Effector memory CD4-positive, alpha-beta T cell (primary cell): ENCODE measurements around the gene ZNF212.
"Not testable (repeated sequence)": the region's sequence is repeated elsewhere in the genome, so short reads cannot be mapped to it uniquely, and the experiment has no call there.

Experiments
- DNase-seq, 3 donors: peaks; one replicate each; pipeline ENCODE4 v3.0.0-alpha.2; 2020
- H3K27ac ChIP-seq: 2 replicates; pipeline ENCODE4 v1.7.0; 2013; ENCODE audit warnings: mild to moderate bottlenecking, low read length, moderate library complexity; ENCODE audit not compliant: insufficient read depth, poor library complexity, severe bottlenecking
- H3K27me3 ChIP-seq: replicated peaks from 2 replicates; pipeline ENCODE4 v1.7.0; 2013; ENCODE audit warnings: mild to moderate bottlenecking, low read length; ENCODE audit not compliant: insufficient read depth, control insufficient read depth, poor library complexity, severe bottlenecking
- H3K36me3 ChIP-seq: 2 replicates; pipeline ENCODE4 v1.7.0; 2013; ENCODE audit warnings: mild to moderate bottlenecking, low read length, moderate library complexity; ENCODE audit not compliant: control insufficient read depth, insufficient read depth
- H3K4me1 ChIP-seq: 2 replicates; pipeline ENCODE4 v1.7.0; 2013; ENCODE audit warnings: low read length, mild to moderate bottlenecking; ENCODE audit not compliant: control insufficient read depth, insufficient read depth, poor library complexity, severe bottlenecking
- H3K4me3 ChIP-seq: 2 replicates; pipeline ENCODE4 v1.7.0; 2013; ENCODE audit warnings: low read length, low read depth, mild to moderate bottlenecking; ENCODE audit not compliant: insufficient read depth, poor library complexity, severe bottlenecking
- H3K9me3 ChIP-seq: 2 replicates; pipeline ENCODE4 v1.7.0; 2013; ENCODE audit warnings: mild to moderate bottlenecking, low read length, moderate library complexity; ENCODE audit not compliant: control insufficient read depth

The ZNF212 gene

GRCh38 chr7:149232362-149232761 lies 7.1 kb upstream of the ZNF212 start:
- H3K4me3 ChIP-seq, result no peak overlapping the region
- H3K27me3 ChIP-seq, result peaks cover 6% of the 10 kb centered on the region
- no peak overlapping the region for H3K27ac ChIP-seq
- no peaks in the 10 kb centered on the region for H3K9me3 ChIP-seq
- H3K4me1 ChIP-seq, result no peaks in the 10 kb centered on the region
- DNase-seq, result no peak
- H3K36me3 ChIP-seq, result no peaks in the 10 kb centered on the region

GRCh38 chr7:149233655-149234204 lies 5.7 kb upstream of the ZNF212 start:
- H3K9me3 ChIP-seq, H3K36me3 ChIP-seq, H3K27ac ChIP-seq, H3K4me3 ChIP-seq, H3K4me1 ChIP-seq, DNase-seq, H3K27me3 ChIP-seq: not testable (repeated sequence)

- H3K4me3 ChIP-seq, result no peak overlapping the region
- no peak overlapping the region for H3K27ac ChIP-seq
Measured at GRCh38 chr7:149237502-149237901, 1.9 kb upstream of the ZNF212 start.

GRCh38 chr7:149238051-149238450 lies 1.4 kb upstream of the ZNF212 start:
- Histone ChIP-seq H3K27ac (no peak overlapping the region), H3K9me3 (no peaks in the 10 kb centered on the region), H3K36me3 (no peaks in the 10 kb centered on the region), H3K4me1 (peaks cover 10% of the 10 kb centered on the region), H3K27me3 (peaks cover 5% of the 10 kb centered on the region), H3K4me3 (no peak overlapping the region)
- no peak for DNase-seq

More at GRCh38 chr7:149237502-149237901, 1.9 kb upstream of the ZNF212 start:
- DNase-seq, result no peak
- Histone ChIP-seq H3K36me3 (no peaks in the 10 kb centered on the region), H3K9me3 (no peaks in the 10 kb centered on the region), H3K27me3 (peaks cover 6% of the 10 kb centered on the region), H3K4me1 (peaks cover 10% of the 10 kb centered on the region)

- Histone ChIP-seq H3K27me3 (no peaks in the 10 kb centered on the region), H3K9me3 (no peaks in the 10 kb centered on the region), H3K4me1 (peaks cover 10% of the 10 kb centered on the region), H3K4me3 (peak overlapping the region; percentile 98), H3K27ac (no peak overlapping the region), H3K36me3 (no peaks in the 10 kb centered on the region)
- DNase-seq, result no peak
Measured at GRCh38 chr7:149240637-149241036, 1.2 kb downstream of the ZNF212 start.

- no peak for DNase-seq
- H3K4me3 ChIP-seq, result no peak overlapping the region
- H3K4me1 ChIP-seq, result peaks cover 10% of the 10 kb centered on the region
- H3K27me3 ChIP-seq, result no peaks in the 10 kb centered on the region
- H3K27ac ChIP-seq, result no peak overlapping the region
- no peaks in the 10 kb centered on the region for H3K36me3 ChIP-seq
- H3K9me3 ChIP-seq, result no peaks in the 10 kb centered on the region
Measured at GRCh38 chr7:149241696-149242095, 2.2 kb downstream of the ZNF212 start.

GRCh38 chr7:149245244-149245643 lies 5.8 kb downstream of the ZNF212 start:
- no peak overlapping the region for H3K4me3 ChIP-seq
- no peaks in the 10 kb centered on the region for H3K27me3 ChIP-seq
- peaks cover 3% of the 10 kb centered on the region for H3K36me3 ChIP-seq
- no peak overlapping the region for H3K27ac ChIP-seq
- peaks cover 7% of the 10 kb centered on the region for H3K4me1 ChIP-seq
- H3K9me3 ChIP-seq, result no peaks in the 10 kb centered on the region
- no peak for DNase-seq

- H3K36me3 ChIP-seq, result peaks cover 8% of the 10 kb centered on the region
- no peak overlapping the region for H3K4me3 ChIP-seq
- no peaks in the 10 kb centered on the region for H3K9me3 ChIP-seq
- H3K4me1 ChIP-seq, result peaks cover 2% of the 10 kb centered on the region
- DNase-seq, result no peak
- no peak overlapping the region for H3K27ac ChIP-seq
- H3K27me3 ChIP-seq, result no peaks in the 10 kb centered on the region
Measured at GRCh38 chr7:149245744-149246143, 6.3 kb downstream of the ZNF212 start.

- Histone ChIP-seq H3K9me3 (no peaks in the 10 kb centered on the region), H3K4me3 (no peak overlapping the region), H3K4me1 (no peaks in the 10 kb centered on the region), H3K27ac (no peak overlapping the region), H3K27me3 (no peaks in the 10 kb centered on the region), H3K36me3 (peaks cover 36% of the 10 kb centered on the region)
- no peak for DNase-seq
Measured at GRCh38 chr7:149248777-149249176, 9.3 kb downstream of the ZNF212 start.

- not testable (repeated sequence) for H3K9me3 ChIP-seq, H3K27ac ChIP-seq, DNase-seq, H3K27me3 ChIP-seq, H3K4me1 ChIP-seq, H3K4me3 ChIP-seq
- H3K36me3 ChIP-seq, result peaks cover 47% of the 10 kb centered on the region
Measured at GRCh38 chr7:149250151-149250550, 10.7 kb downstream of the ZNF212 start.
